Spleen (tissue), 7 donors: ENCODE results near the gene PXT1.

Experiments
- POLR2A ChIP-seq, 3 donors: fragments of 450-650 bp; IDR thresholded peaks; one replicate each; pipeline ENCODE4 v1.5.1; 2017; ENCODE audit warnings: antibody characterized with exemption in 3 of 3, mild to moderate bottlenecking in 1 of 3
- POLR2AphosphoS5 ChIP-seq, 3 donors: sonication (generic); formaldehyde crosslinking; IDR thresholded peaks; one replicate each; pipeline ENCODE4 v1.5.1; 2017; ENCODE audit warnings: antibody characterized with exemption in 3 of 3
- TF ChIP-seq, protein P1 (sequence below), 11 experiments: fragments of 200-600 bp in 7 of 11; fragments of 450-650 bp in 4 of 11; sonication (generic) in 4 of 11; IDR thresholded peaks in 8 of 11; conservative IDR thresholded peaks in 3 of 11; 1 replicate in 7 of 11; 2 replicates in 4 of 11; pipeline versions ENCODE4 v1.4.0 to v1.8.0; 2016 to 2021; ENCODE audit warnings: antibody characterized with exemption in 11 of 11, inconsistent platforms in 4 of 11, mild to moderate bottlenecking in 1 of 11
- donor health status: DM: no; HTN: no; CAD: no; lungs with moderate emphysema.
- donor health status: DM: no; HTN: no; CAD: no.
- donor health status: DM: no; HTN: no; CAD: no.

DNA sequence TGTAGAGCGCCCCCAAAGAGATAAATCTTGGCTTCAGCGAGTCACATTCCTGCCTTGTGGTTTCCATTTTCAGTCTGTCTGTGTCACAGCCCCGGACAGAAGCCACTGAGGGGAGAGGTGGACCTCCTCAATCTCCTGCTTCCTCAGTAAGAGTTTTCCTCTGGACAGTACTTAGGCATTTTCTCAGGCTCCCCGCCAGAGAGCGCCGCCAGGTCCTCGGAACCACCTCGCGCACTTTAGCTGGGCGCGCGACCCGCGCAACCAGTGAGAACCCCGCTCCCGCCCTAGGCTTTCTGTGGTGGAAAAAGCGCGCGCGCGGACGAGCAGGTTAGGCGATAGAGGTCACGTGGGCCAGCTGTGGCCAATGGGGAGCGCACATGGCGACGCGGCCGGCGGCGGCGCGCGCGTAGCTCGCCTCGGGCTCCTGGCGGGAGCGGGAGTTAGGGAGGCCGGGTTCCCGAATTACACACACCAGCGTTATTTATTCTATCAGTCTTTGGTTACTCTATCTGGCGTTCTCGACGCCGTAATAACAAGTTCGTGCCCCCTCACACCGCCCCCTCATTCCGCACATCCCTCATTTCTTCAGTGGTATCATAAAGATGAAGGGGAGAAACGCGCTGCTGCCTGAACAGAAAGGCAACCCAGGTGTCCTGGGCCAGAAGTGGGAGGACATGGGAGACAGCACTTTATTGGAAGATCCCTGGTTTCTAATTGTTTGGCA, 19.4 kb downstream of the PXT1 start:
- TF ChIP-seq, protein P1, sequence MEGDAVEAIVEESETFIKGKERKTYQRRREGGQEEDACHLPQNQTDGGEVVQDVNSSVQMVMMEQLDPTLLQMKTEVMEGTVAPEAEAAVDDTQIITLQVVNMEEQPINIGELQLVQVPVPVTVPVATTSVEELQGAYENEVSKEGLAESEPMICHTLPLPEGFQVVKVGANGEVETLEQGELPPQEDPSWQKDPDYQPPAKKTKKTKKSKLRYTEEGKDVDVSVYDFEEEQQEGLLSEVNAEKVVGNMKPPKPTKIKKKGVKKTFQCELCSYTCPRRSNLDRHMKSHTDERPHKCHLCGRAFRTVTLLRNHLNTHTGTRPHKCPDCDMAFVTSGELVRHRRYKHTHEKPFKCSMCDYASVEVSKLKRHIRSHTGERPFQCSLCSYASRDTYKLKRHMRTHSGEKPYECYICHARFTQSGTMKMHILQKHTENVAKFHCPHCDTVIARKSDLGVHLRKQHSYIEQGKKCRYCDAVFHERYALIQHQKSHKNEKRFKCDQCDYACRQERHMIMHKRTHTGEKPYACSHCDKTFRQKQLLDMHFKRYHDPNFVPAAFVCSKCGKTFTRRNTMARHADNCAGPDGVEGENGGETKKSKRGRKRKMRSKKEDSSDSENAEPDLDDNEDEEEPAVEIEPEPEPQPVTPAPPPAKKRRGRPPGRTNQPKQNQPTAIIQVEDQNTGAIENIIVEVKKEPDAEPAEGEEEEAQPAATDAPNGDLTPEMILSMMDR (IDR thresholded peaks at IDR 0.05 in 8 of 11, conservative IDR thresholded peaks at IDR 0.05 in 3 of 11) = peak; percentile 35 to 79 (median 69)
- peak; percentile 91 to 93 (median 91) for TF ChIP-seq POLR2AphosphoS5 (IDR thresholded peaks at IDR 0.05)
- TF ChIP-seq POLR2A (IDR thresholded peaks at IDR 0.05) = peak in 1 of 3 donors; percentile 68
